IPS-18a (cell line): ENCODE measurements around the gene DTNBP1.

Source experiments
- H3K27ac ChIP-seq: one replicate; pipeline ENCODE4 v1.5.1; 2013; ENCODE audit warnings: low read length
- H3K27me3 ChIP-seq: one replicate; pipeline ENCODE4 v1.6.1; 2013; ENCODE audit warnings: mild to moderate bottlenecking, low read length; ENCODE audit not compliant: control insufficient read depth, insufficient read depth
- H3K36me3 ChIP-seq: one replicate; pipeline ENCODE4 v1.6.1; 2013; ENCODE audit warnings: low read depth, low read length; ENCODE audit not compliant: control insufficient read depth
- H3K4me1 ChIP-seq: one replicate; pipeline ENCODE4 v1.6.1; 2013; ENCODE audit warnings: low read depth, low read length; ENCODE audit not compliant: control insufficient read depth
- H3K4me3 ChIP-seq: one replicate; pipeline ENCODE4 v1.5.1; 2013; ENCODE audit warnings: low read length
- H3K9ac ChIP-seq: one replicate; pipeline ENCODE4 v1.6.1; 2013; ENCODE audit warnings: mild to moderate bottlenecking, low read length, moderate library complexity
- H3K9me3 ChIP-seq: one replicate; pipeline ENCODE4 v1.6.1; 2013; ENCODE audit warnings: low read depth, low read length; ENCODE audit not compliant: control insufficient read depth

DTNBP1 gene

DNA sequence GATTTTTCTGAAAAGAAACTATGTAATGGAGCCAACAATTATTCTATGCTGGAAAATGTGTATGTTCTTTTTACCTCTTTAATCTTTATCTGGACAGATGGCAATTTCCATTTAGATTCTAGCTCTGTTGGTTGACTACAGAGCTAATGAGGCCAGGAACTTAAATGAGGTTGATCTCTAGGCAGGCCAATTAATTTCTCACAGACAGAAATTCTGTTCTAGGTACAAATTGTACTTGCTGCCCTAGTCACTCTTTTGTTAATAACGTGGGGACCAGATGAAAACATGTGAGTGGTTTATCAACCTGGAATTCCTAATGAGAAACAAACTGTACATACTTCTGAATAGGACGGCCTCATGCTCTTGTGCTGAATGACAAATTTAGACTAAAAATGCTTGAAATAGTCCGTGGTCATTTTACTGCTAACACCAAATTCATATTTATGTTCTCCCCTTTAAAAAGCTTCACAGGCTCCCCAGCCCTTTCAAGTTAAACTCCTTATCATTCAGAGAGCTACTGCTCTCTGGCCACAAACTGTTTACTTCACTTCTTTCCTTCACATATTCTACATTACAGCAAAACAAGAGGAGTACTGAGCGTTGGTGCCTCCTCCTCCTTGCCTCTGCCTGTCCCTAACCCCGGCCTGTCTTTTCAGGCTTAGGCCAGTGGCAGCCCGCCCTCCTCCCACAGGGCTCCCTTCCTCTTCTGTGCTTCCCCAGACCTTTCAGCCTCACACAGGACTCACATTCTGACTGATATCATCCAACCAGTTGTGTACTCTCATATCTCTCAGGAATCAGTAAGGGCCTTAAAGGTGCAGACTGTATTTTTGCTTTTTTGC is 41.4 kb downstream of the DTNBP1 start:
- Histone ChIP-seq H3K4me1 (peaks cover 16% of the 10 kb centered on the region), H3K27ac (no peak overlapping the region), H3K27me3 (no peaks in the 10 kb centered on the region), H3K4me3 (no peak overlapping the region), H3K36me3 (no peaks in the 10 kb centered on the region), H3K9me3 (no peaks in the 10 kb centered on the region), H3K9ac (no peak overlapping the region)

DNA sequence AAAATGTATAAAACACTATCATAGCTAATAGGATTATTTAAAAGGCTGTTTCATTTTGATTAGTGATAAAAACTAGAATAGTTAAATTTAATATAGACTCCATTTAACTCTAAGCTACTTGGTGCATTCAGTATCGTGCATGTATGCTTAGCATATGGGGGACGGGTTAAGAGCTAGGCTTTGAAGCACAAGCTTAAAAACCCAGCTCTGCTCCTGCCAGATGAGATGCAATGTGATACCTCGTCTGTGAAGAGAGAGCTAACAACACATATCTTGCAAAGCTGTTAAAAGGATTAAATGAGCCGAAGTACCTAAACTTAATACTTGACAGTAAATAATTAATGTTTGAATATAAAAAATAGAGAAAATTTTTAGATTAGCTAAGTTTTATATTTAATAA is 42.2 kb downstream of the DTNBP1 start:
- Histone ChIP-seq H3K9ac (no peak overlapping the region), H3K4me1 (peaks cover 24% of the 10 kb centered on the region), H3K36me3 (no peaks in the 10 kb centered on the region), H3K27ac (no peak overlapping the region), H3K4me3 (no peak overlapping the region), H3K27me3 (no peaks in the 10 kb centered on the region), H3K9me3 (no peaks in the 10 kb centered on the region)

- H3K9me3 ChIP-seq, result no peaks in the 10 kb centered on the region
- H3K27me3 ChIP-seq, result no peaks in the 10 kb centered on the region
- no peak overlapping the region for H3K9ac ChIP-seq
- no peaks in the 10 kb centered on the region for H3K36me3 ChIP-seq
- H3K4me1 ChIP-seq, result peaks cover 25% of the 10 kb centered on the region
- no peak overlapping the region for H3K27ac ChIP-seq
- H3K4me3 ChIP-seq, result no peak overlapping the region
Measured at GRCh38 chr6:15619330-15619729, 43.5 kb downstream of the DTNBP1 start.

DNA sequence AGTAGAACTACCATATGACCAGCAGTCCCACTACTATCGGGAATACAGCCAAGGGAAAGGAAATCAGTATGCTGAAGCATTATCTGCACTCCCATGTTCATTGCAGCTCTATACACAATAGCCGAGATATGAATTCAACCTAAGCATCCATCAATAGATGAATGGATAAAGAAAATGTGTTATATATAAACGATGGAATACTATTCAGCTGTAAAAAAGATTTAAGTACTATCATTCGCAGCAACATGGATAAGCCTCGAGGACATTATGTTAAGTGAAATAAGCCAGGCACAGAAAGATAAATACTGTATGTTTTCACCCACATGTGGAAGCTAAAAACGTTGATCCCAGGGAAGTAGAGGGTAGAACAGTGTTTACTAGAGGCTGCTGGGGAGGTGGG is 44.1 kb downstream of the DTNBP1 start:
- H3K36me3 ChIP-seq, result no peaks in the 10 kb centered on the region
- peaks cover 25% of the 10 kb centered on the region for H3K4me1 ChIP-seq

DNA sequence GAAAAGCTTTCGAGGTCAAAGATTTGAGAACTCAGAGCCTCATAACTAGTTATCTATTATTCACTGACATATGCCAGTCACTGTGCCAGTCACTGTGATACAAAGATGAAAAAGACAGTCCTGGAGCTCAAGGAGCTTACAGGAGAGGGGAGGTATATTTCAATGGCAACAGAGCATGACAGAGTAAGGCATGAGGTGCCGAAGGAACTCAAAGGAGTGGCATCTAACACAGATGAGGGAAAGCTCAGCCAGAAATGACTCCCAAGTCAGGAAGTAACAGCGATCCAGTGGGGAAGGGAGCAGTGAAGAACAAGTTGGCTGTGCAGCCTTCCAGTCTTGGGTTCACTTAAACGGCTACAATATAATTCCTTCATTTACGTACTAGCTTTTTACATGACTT is 46.6 kb downstream of the DTNBP1 start:
- Histone ChIP-seq H3K4me1 (peaks cover 18% of the 10 kb centered on the region), H3K9ac (no peak overlapping the region), H3K27me3 (no peaks in the 10 kb centered on the region), H3K27ac (no peak overlapping the region), H3K4me3 (no peak overlapping the region), H3K36me3 (peaks cover 6% of the 10 kb centered on the region), H3K9me3 (no peaks in the 10 kb centered on the region)

More for the DNA sequence above, 44.1 kb downstream of the DTNBP1 start:
- no peaks in the 10 kb centered on the region for H3K9me3 ChIP-seq
- no peaks in the 10 kb centered on the region for H3K27me3 ChIP-seq
- H3K27ac ChIP-seq, result no peak overlapping the region
- no peak overlapping the region for H3K9ac ChIP-seq
- H3K4me3 ChIP-seq, result no peak overlapping the region

DNA sequence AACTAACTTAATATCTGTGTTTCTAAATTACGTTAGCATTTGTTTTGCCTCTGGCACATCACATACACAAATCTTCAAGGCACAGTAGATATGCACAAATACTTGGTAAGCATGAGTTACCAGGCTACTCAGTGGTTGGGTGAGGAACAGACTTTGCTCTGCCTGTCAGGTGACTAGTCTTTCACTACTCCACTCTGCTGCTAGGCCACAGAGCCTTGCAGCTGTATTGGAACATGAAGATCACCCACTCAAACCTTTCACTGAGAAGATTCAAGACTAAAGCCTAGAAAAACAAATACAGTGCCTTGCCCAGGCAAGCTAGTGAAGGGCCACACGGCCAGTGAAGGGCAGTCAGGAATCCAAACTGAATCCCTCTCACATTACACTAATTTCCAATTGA is 47.0 kb downstream of the DTNBP1 start:
- peaks cover 6% of the 10 kb centered on the region for H3K36me3 ChIP-seq
- no peaks in the 10 kb centered on the region for H3K9me3 ChIP-seq
- no peak overlapping the region for H3K4me3 ChIP-seq
- no peak overlapping the region for H3K27ac ChIP-seq
- H3K4me1 ChIP-seq, result peaks cover 14% of the 10 kb centered on the region
- H3K27me3 ChIP-seq, result no peaks in the 10 kb centered on the region
- no peak overlapping the region for H3K9ac ChIP-seq

DNA sequence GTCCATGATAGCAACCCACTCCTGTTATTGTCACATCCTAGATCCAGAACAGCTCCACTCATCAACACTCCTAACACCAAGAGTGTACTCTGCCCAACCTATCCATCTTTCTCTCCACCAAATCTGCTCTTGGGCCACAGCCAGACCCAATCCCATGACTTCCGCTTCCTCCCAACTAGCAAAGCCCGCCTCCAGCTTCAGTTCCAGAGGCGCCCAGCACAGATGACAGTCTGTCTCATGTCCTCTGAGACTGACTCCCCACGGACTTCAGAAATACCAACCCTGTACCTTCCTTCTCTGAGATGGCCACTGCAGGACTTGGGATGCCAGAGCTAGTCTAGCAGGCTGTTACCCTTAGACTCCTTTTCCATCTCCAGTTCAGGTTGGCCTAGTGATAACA is 48.6 kb downstream of the DTNBP1 start:
- Histone ChIP-seq H3K4me3 (no peak overlapping the region), H3K36me3 (peaks cover 6% of the 10 kb centered on the region), H3K9ac (no peak overlapping the region), H3K4me1 (peaks cover 14% of the 10 kb centered on the region), H3K9me3 (no peaks in the 10 kb centered on the region), H3K27me3 (no peaks in the 10 kb centered on the region), H3K27ac (no peak overlapping the region)

DNA sequence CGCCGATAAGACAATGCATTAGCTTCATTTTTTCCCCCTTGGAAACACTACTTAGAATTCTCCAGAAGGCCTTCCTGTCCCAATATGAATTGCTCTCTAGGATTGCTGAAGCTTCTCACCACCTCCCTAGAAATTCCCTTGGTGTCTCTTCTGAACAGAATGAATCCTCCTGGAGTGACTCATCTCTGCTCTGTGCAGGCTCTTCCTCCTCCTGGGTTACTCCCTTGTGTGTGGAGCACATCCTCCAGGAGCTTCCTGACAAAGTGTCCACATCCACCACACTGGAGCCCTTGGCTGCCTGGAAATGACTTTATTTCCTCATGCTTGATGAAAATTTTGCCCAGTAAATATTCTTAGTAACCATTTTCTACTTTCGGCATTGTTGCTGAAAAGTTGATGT is 54.4 kb downstream of the DTNBP1 start:
- Histone ChIP-seq H3K9me3 (no peaks in the 10 kb centered on the region), H3K9ac (no peak overlapping the region), H3K36me3 (peaks cover 6% of the 10 kb centered on the region), H3K4me1 (no peaks in the 10 kb centered on the region), H3K27me3 (no peaks in the 10 kb centered on the region), H3K4me3 (no peak overlapping the region), H3K27ac (no peak overlapping the region)

DNA sequence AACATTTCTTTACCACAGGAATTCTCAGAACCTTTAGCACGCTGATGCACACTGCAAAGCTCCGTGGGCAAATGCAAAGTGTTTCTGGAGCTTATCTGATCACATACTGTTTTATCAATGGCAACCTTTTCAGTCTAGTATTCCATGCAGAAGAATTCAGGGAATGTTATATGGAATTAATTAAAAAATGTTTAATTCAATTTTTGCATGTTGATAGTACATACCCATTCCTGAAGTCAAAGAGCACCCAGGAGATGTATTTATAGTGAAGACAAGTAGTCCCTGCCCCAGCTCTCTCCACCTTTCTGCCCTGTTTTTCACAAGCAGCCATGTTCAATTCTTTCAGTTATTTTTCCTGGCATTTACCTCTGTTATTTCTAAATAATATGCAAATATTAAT is 55.2 kb downstream of the DTNBP1 start:
- H3K9me3 ChIP-seq, result no peaks in the 10 kb centered on the region
- H3K27ac ChIP-seq, result no peak overlapping the region
- peaks cover 6% of the 10 kb centered on the region for H3K36me3 ChIP-seq
- H3K9ac ChIP-seq, result no peak overlapping the region
- H3K4me3 ChIP-seq, result no peak overlapping the region
- peaks cover 4% of the 10 kb centered on the region for H3K4me1 ChIP-seq
- no peaks in the 10 kb centered on the region for H3K27me3 ChIP-seq

- Histone ChIP-seq H3K27ac (no peak overlapping the region), H3K4me3 (no peak overlapping the region), H3K4me1 (peaks cover 7% of the 10 kb centered on the region), H3K27me3 (no peaks in the 10 kb centered on the region), H3K9me3 (no peaks in the 10 kb centered on the region), H3K9ac (no peak overlapping the region), H3K36me3 (no peaks in the 10 kb centered on the region)
Measured at GRCh38 chr6:15606347-15606746, 56.5 kb downstream of the DTNBP1 start.

- Histone ChIP-seq H3K36me3 (no peaks in the 10 kb centered on the region), H3K27me3 (no peaks in the 10 kb centered on the region), H3K4me3 (no peak overlapping the region), H3K27ac (no peak overlapping the region), H3K4me1 (peaks cover 7% of the 10 kb centered on the region), H3K9me3 (no peaks in the 10 kb centered on the region), H3K9ac (no peak overlapping the region)
Measured at GRCh38 chr6:15604843-15605242, 58.0 kb downstream of the DTNBP1 start.

- Histone ChIP-seq H3K27ac (no peak overlapping the region), H3K9me3 (no peaks in the 10 kb centered on the region), H3K4me1 (peaks cover 7% of the 10 kb centered on the region), H3K27me3 (no peaks in the 10 kb centered on the region), H3K36me3 (no peaks in the 10 kb centered on the region), H3K4me3 (no peak overlapping the region), H3K9ac (no peak overlapping the region)
Measured at GRCh38 chr6:15602154-15602553, 60.7 kb downstream of the DTNBP1 start.
